SK-N-SH (cell line): ENCODE data around the gene GRIN2A. TPM values are rescaled to one million over a fixed set of nuclear protein-coding genes. Genes with fewer than 3 reads are reported as not detected.

Experiments
- CTCF ChIA-PET: fragments of 300-600, 350-600 bp; formaldehyde crosslinking; extraction: SDS; loops from one replicate; lab custom pipeline; 2021; lab: Yijun Ruan, JAX
- POLR2A ChIA-PET: fragments of 350-600 bp; sonication (Branson Sonifier 250); formaldehyde crosslinking; extraction: SDS; loops from one replicate; lab custom pipeline; 2020; ENCODE audit warnings: antibody characterized with exemption, inconsistent platforms; lab: Yijun Ruan, JAX
- DNase-seq: peaks from one replicate; pipeline ENCODE4 v3.0.0; 2012
- H2AFZ ChIP-seq: fragments of 200-600 bp; sonication (generic); 2 replicates; pipeline ENCODE4 v1.8.1; 2016; ENCODE audit warnings: antibody characterized with exemption, mild to moderate bottlenecking, low read depth
- H3F3A ChIP-seq: fragments of 200-600 bp; sonication (generic); replicated peaks from 2 replicates; pipeline ENCODE3; 2016; ENCODE audit warnings: antibody characterized with exemption, mild to moderate bottlenecking; ENCODE audit not compliant: insufficient read depth
- H3K27ac ChIP-seq, 2 experiments: fragments of 200-500 bp in 1 of 2; fragments of 200-600 bp in 1 of 2; sonication (Bioruptor generic) in 1 of 2; sonication (generic), shearing (Covaris generic) in 1 of 2; 2 replicates each; pipeline versions ENCODE4 v1.5.1 to v1.6.1; 2014 to 2016; ENCODE audit warnings: low read depth in 2 of 2, inconsistent platforms in 1 of 2, low read length in 1 of 2, mild to moderate bottlenecking in 1 of 2, mixed read lengths in 1 of 2
- H3K27me3 ChIP-seq: fragments of 200-600 bp; sonication (generic), shearing (Covaris generic); 2 replicates; pipeline ENCODE4 v1.6.1; 2016; ENCODE audit warnings: mixed run types; ENCODE audit not compliant: insufficient read depth
- H3K36me3 ChIP-seq, 2 experiments: fragments of 200-500 bp in 1 of 2; fragments of 200-600 bp in 1 of 2; sonication (Bioruptor generic) in 1 of 2; sonication (generic) in 1 of 2; replicated peaks in 1 of 2; 2 replicates each; pipeline versions ENCODE3 to v1.5.1; 2014 to 2016; ENCODE audit warnings: low read length in 1 of 2, mild to moderate bottlenecking in 1 of 2; ENCODE audit not compliant: insufficient read depth in 2 of 2, control insufficient read depth in 1 of 2
- H3K4me1 ChIP-seq, 2 experiments: fragments of 200-500 bp in 1 of 2; fragments of 200-600 bp in 1 of 2; sonication (Bioruptor generic) in 1 of 2; sonication (generic), shearing (Covaris generic) in 1 of 2; 2 replicates each; pipeline versions ENCODE4 v1.5.1 to v1.6.1; 2014 to 2016; ENCODE audit warnings: low read depth in 1 of 2, low read length in 1 of 2, mixed run types in 1 of 2; ENCODE audit not compliant: insufficient read depth in 2 of 2, control insufficient read depth in 1 of 2
- H3K4me2 ChIP-seq: fragments of 200-600 bp; sonication (generic), shearing (Covaris generic); 2 replicates; pipeline ENCODE4 v1.6.1; 2017; ENCODE audit warnings: mixed run types
- H3K4me3 ChIP-seq, 2 experiments: fragments of 200-500 bp in 1 of 2; fragments of 200-600 bp in 1 of 2; sonication (Bioruptor generic) in 1 of 2; sonication (generic), shearing (Covaris generic) in 1 of 2; 2 replicates each; pipeline versions ENCODE4 v1.5.1 to v1.8.1; 2014 to 2016; ENCODE audit warnings: low read depth in 2 of 2, inconsistent platforms in 1 of 2, low read length in 1 of 2, mild to moderate bottlenecking in 1 of 2, mixed read lengths in 1 of 2, moderate library complexity in 1 of 2
- H3K79me2 ChIP-seq: fragments of 200-600 bp; sonication (generic); 2 replicates; pipeline ENCODE4 v1.8.1; 2017; ENCODE audit warnings: mild to moderate bottlenecking; ENCODE audit not compliant: insufficient read depth
- H3K9ac ChIP-seq: fragments of 200-600 bp; sonication (generic); 2 replicates; pipeline ENCODE4 v1.6.1; 2017; ENCODE audit warnings: mixed run types
- H3K9me2 ChIP-seq: fragments of 200-600 bp; sonication (generic); 2 replicates; pipeline ENCODE4 v1.6.1; 2017; ENCODE audit warnings: mixed run types
- H3K9me3 ChIP-seq: fragments of 200-600 bp; sonication (generic); 2 replicates; pipeline ENCODE4 v1.6.1; 2017; ENCODE audit warnings: mixed run types, mild to moderate bottlenecking, moderate library complexity
- H4K20me1 ChIP-seq: fragments of 200-600 bp; sonication (generic); 2 replicates; pipeline ENCODE4 v1.6.1; 2017; ENCODE audit warnings: mild to moderate bottlenecking, mixed run types; ENCODE audit not compliant: insufficient read depth
- CHD2 ChIP-seq: fragments of 150-350 bp; IDR thresholded peaks from 2 replicates; pipeline ENCODE4 v1.6.1; 2018; ENCODE audit warnings: low read length; ENCODE audit not compliant: partially characterized antibody
- ELF1 ChIP-seq: IDR thresholded peaks from 2 replicates; pipeline ENCODE4 v1.4.0; 2012
- EP300 ChIP-seq, 2 experiments: IDR thresholded peaks; 2 replicates each; pipeline versions ENCODE4 v1.4.0 to v1.6.1; 2012; ENCODE audit warnings: borderline replicate concordance in 1 of 2, low read depth in 1 of 2, low read length in 1 of 2
- EZH2phosphoT487 ChIP-seq: fragments of 200-600 bp; sonication (generic); IDR thresholded peaks from 2 replicates; pipeline ENCODE4 v1.6.1; 2017; ENCODE audit warnings: low read depth, mixed run types, mild to moderate bottlenecking, antibody characterized with exemption, moderate library complexity, borderline replicate concordance
- GABPA ChIP-seq: IDR thresholded peaks from 2 replicates; pipeline ENCODE4 v1.4.0; 2012; ENCODE audit warnings: low read depth, mild to moderate bottlenecking
- JUND ChIP-seq: IDR thresholded peaks from 2 replicates; pipeline ENCODE4 v1.4.0; 2012
- MEF2A ChIP-seq: IDR thresholded peaks from 2 replicates; pipeline ENCODE4 v1.4.0; 2012; ENCODE audit warnings: low read depth, borderline replicate concordance
- NFIC ChIP-seq: IDR thresholded peaks from 2 replicates; pipeline ENCODE4 v1.4.0; 2012; ENCODE audit warnings: borderline replicate concordance
- NRF1 ChIP-seq: IDR thresholded peaks from 2 replicates; pipeline ENCODE4 v1.6.1; 2012; ENCODE audit warnings: low read depth, mild to moderate bottlenecking, low read length
- POLR2AphosphoS5 ChIP-seq: IDR thresholded peaks from 2 replicates; pipeline ENCODE4 v1.6.1; 2012; ENCODE audit warnings: low read depth, low read length
- RAD21 ChIP-seq: IDR thresholded peaks from 2 replicates; pipeline ENCODE4 v1.6.1; 2012; ENCODE audit warnings: mild to moderate bottlenecking, low read length
- RXRA ChIP-seq: IDR thresholded peaks from 2 replicates; pipeline ENCODE4 v1.4.0; 2012; ENCODE audit warnings: low read depth, mild to moderate bottlenecking, borderline replicate concordance
- SIN3A ChIP-seq: IDR thresholded peaks from 2 replicates; pipeline ENCODE4 v1.6.1; 2012; ENCODE audit warnings: low read depth, mild to moderate bottlenecking, low read length, moderate library complexity, borderline replicate concordance
- TAF1 ChIP-seq: IDR thresholded peaks from 2 replicates; pipeline ENCODE4 v1.6.1; 2012; ENCODE audit warnings: low read depth, mild to moderate bottlenecking, low read length, moderate library complexity, borderline replicate concordance
- TEAD4 ChIP-seq: IDR thresholded peaks from 2 replicates; pipeline ENCODE4 v1.4.0; 2012; ENCODE audit warnings: mild to moderate bottlenecking, borderline replicate concordance; ENCODE audit not compliant: insufficient read depth
- YY1 ChIP-seq: IDR thresholded peaks from 2 replicates; pipeline ENCODE4 v1.4.0; 2012; ENCODE audit warnings: low read depth, mild to moderate bottlenecking
- WGBS: methylation state at CpG from one replicate; pipeline ENCODE4 v1.1.6; 2017; ENCODE audit warnings: low lambda C conversion rate; 5-methylcytosine and 5-hydroxymethylcytosine counted together
- polyA plus RNA-seq, 3 experiments: library from polyadenylated mRNA; depleted of rRNA; stranded (reverse); fragments of >200 nt; gene quantifications; 2 replicates each; pipeline ENCODE4 v1.2.3, GENCODE V29; 2012
- TF ChIP-seq, protein P1 (sequence below): IDR thresholded peaks from 2 replicates; pipeline ENCODE4; 2012
- TF ChIP-seq, protein P2 (sequence below): fragments of 150-350 bp; IDR thresholded peaks from 2 replicates; pipeline ENCODE4 v1.6.1; 2017; ENCODE audit warnings: antibody characterized with exemption, low read length, low read depth, borderline replicate concordance
- TF ChIP-seq, protein P3 (sequence below): IDR thresholded peaks from 2 replicates; pipeline ENCODE4 v1.6.1; 2012; ENCODE audit warnings: mild to moderate bottlenecking, low read depth, low read length, moderate library complexity

Gene GRIN2A
- polyA plus RNA-seq, 1 of the 3 experiments (the other 2 are of a cell fraction) = not detected

DNA sequence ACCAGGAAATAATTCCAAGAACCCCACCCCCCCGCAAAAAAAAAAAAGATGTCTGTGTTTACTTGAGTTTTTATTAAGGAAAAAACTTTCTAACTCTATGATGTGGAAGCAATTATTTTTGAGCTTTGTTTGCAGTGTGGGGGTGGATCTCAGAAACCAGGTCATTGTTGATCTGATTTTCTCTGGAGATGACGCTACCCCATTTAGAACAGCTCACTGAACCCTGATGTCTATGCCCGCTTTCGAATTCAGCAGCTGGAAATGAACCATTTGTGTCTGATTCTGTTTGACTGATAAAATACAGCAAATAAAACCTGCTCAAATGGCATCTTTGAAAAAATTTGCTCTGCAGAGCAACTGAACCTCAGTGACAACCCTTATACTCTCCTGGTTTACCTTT lies 368.6 kb downstream of the GRIN2A start:
- ChIA-PET POLR2A (no interaction called here), CTCF (interaction anchor here (0.6 kb wide), 1 partner anchor 16 kb away, joined by 3 read pairs; no protein-coding TSS in a partner anchor)
- TF ChIP-seq, protein P1, sequence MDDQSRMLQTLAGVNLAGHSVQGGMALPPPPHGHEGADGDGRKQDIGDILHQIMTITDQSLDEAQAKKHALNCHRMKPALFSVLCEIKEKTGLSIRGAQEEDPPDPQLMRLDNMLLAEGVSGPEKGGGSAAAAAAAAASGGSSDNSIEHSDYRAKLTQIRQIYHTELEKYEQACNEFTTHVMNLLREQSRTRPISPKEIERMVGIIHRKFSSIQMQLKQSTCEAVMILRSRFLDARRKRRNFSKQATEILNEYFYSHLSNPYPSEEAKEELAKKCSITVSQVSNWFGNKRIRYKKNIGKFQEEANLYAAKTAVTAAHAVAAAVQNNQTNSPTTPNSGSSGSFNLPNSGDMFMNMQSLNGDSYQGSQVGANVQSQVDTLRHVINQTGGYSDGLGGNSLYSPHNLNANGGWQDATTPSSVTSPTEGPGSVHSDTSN = no peak

DNA sequence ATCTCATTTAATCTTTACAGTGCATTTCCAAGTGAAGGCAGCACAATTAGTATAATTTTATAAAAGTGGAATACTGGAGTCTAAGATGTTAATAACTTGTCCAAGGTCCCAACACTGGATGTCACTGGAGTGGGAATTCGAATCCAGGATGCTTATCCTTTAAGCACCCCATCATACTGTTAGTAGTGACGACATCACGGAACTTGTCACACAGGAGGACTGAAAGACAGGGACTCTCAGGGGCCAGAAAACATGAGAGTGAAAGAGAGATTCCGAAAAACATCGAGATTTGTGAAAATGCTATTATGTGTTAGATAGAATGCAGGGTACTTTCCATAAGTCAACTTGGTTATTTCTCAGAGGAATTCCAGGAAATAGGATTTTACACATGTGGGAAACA lies 374.0 kb downstream of the GRIN2A start:
- H3F3A ChIP-seq = no peaks in the 10 kb centered on the region
- WGBS = 20% methylated on average over 5 of the region's 5 CpGs
- TF ChIP-seq, protein P2, sequence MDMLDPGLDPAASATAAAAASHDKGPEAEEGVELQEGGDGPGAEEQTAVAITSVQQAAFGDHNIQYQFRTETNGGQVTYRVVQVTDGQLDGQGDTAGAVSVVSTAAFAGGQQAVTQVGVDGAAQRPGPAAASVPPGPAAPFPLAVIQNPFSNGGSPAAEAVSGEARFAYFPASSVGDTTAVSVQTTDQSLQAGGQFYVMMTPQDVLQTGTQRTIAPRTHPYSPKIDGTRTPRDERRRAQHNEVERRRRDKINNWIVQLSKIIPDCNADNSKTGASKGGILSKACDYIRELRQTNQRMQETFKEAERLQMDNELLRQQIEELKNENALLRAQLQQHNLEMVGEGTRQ = no peak
- TF ChIP-seq SIN3A (no peak), MEF2A (no peak), TEAD4 (no peak), CHD2 (no peak), ELF1 (no peak), YY1 (no peak), POLR2AphosphoS5 (no peak), JUND (no peak), EP300 (IDR thresholded peaks at IDR 0.05; ENCODE audit: borderline replicate concordance in 1 of 2, low read depth in 1 of 2, low read length in 1 of 2) (no peak), RXRA (no peak), NFIC (no peak), NRF1 (no peak), TAF1 (no peak), EZH2phosphoT487 (no peak), RAD21 (no peak), GABPA (no peak)
- TF ChIP-seq, protein P3, sequence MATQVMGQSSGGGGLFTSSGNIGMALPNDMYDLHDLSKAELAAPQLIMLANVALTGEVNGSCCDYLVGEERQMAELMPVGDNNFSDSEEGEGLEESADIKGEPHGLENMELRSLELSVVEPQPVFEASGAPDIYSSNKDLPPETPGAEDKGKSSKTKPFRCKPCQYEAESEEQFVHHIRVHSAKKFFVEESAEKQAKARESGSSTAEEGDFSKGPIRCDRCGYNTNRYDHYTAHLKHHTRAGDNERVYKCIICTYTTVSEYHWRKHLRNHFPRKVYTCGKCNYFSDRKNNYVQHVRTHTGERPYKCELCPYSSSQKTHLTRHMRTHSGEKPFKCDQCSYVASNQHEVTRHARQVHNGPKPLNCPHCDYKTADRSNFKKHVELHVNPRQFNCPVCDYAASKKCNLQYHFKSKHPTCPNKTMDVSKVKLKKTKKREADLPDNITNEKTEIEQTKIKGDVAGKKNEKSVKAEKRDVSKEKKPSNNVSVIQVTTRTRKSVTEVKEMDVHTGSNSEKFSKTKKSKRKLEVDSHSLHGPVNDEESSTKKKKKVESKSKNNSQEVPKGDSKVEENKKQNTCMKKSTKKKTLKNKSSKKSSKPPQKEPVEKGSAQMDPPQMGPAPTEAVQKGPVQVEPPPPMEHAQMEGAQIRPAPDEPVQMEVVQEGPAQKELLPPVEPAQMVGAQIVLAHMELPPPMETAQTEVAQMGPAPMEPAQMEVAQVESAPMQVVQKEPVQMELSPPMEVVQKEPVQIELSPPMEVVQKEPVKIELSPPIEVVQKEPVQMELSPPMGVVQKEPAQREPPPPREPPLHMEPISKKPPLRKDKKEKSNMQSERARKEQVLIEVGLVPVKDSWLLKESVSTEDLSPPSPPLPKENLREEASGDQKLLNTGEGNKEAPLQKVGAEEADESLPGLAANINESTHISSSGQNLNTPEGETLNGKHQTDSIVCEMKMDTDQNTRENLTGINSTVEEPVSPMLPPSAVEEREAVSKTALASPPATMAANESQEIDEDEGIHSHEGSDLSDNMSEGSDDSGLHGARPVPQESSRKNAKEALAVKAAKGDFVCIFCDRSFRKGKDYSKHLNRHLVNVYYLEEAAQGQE = no peak
- TF ChIP-seq, protein P1 = no peak
- no peaks in the 10 kb centered on the region for H3K9me3 ChIP-seq
- H3K36me3 ChIP-seq = no peaks in the 10 kb centered on the region
- H3K27me3 ChIP-seq = no peaks in the 10 kb centered on the region
- H4K20me1 ChIP-seq = no peaks in the 10 kb centered on the region
- no peaks in the 10 kb centered on the region for H3K79me2 ChIP-seq
- no peak overlapping the region for H3K9ac ChIP-seq
- no peak overlapping the region for H2AFZ ChIP-seq
- H3K4me2 ChIP-seq = no peak overlapping the region
- no peaks in the 10 kb centered on the region for H3K9me2 ChIP-seq
- H3K4me1 ChIP-seq = no peaks in the 10 kb centered on the region
- ChIA-PET POLR2A (no interaction called here), CTCF (no interaction called here)
- DNase-seq = no peak
- H3K4me3 ChIP-seq = no peak overlapping the region
- no peak overlapping the region for H3K27ac ChIP-seq

More for the DNA sequence above, 368.6 kb downstream of the GRIN2A start:
- 57% methylated on average over 4 of the region's 4 CpGs for WGBS
- no peaks in the 10 kb centered on the region for H3K9me3 ChIP-seq
- H3K27ac ChIP-seq = no peak overlapping the region
- no peaks in the 10 kb centered on the region for H3K36me3 ChIP-seq
- H3K4me3 ChIP-seq = no peak overlapping the region
- H3K4me2 ChIP-seq = no peak overlapping the region
- no peaks in the 10 kb centered on the region for H3K4me1 ChIP-seq
- no peaks in the 10 kb centered on the region for H3K9me2 ChIP-seq
- H3K79me2 ChIP-seq = no peaks in the 10 kb centered on the region
- DNase-seq = no peak
- H3K27me3 ChIP-seq = no peaks in the 10 kb centered on the region
- no peak overlapping the region for H2AFZ ChIP-seq
- H4K20me1 ChIP-seq = no peaks in the 10 kb centered on the region
- H3K9ac ChIP-seq = no peak overlapping the region
- no peaks in the 10 kb centered on the region for H3F3A ChIP-seq
